AG10803 (cell line): ENCODE data around the gene ARL15.
A peak's percentile ranks its signal among the peaks of the same experiment; 100 is the strongest.

Experiments
- DNase-seq: peaks from one replicate; pipeline ENCODE4 v3.0.0; 2010; ENCODE audit warnings: low read depth
- H3K4me3 ChIP-seq: 2 replicates; pipeline ENCODE4 v1.5.1; 2011; ENCODE audit warnings: mild to moderate bottlenecking, low read length, control low read depth
- TF ChIP-seq, protein P1 (sequence below): conservative IDR thresholded peaks from 2 replicates; pipeline ENCODE4 v1.5.1; 2011; ENCODE audit warnings: mild to moderate bottlenecking, low read length, control low read depth, inconsistent platforms

The ARL15 gene

GRCh38 chr5:54249210-54250028 is 61.0 kb downstream of the ARL15 start:
- TF ChIP-seq, protein P1, sequence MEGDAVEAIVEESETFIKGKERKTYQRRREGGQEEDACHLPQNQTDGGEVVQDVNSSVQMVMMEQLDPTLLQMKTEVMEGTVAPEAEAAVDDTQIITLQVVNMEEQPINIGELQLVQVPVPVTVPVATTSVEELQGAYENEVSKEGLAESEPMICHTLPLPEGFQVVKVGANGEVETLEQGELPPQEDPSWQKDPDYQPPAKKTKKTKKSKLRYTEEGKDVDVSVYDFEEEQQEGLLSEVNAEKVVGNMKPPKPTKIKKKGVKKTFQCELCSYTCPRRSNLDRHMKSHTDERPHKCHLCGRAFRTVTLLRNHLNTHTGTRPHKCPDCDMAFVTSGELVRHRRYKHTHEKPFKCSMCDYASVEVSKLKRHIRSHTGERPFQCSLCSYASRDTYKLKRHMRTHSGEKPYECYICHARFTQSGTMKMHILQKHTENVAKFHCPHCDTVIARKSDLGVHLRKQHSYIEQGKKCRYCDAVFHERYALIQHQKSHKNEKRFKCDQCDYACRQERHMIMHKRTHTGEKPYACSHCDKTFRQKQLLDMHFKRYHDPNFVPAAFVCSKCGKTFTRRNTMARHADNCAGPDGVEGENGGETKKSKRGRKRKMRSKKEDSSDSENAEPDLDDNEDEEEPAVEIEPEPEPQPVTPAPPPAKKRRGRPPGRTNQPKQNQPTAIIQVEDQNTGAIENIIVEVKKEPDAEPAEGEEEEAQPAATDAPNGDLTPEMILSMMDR = no peak
- no peak overlapping the region for H3K4me3 ChIP-seq
- DNase-seq = peak; percentile 59

GRCh38 chr5:54247226-54247625 is 63.1 kb downstream of the ARL15 start:
- TF ChIP-seq, protein P1 = no peak
- H3K4me3 ChIP-seq = no peak overlapping the region
- no peak for DNase-seq

DNA sequence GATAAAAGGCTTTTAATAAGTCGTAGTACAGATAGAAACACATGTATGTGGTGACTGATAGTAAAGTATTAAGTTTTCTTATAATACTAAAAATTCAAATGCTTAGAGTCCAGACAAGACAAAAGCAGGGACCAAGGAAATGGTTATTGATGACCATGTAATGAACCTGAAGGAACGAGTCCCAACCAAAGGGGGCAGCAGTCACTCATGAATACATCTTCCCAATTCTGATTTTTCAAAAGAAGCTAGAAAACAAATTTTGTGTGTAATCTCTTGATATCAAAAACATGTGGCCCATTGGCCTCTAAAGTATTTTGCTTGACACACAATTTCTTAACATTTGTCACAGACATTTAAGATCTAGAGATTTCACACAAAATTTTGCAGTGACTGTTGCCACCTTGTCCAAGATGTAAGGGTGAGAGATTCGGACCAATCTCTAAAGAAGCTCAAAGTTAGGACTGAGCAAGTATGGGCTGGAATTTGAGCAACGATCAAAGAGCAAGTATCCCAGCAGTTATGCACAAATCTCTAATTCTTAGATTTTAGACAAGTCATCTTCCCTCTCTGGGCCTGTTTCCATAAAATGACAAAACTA is 66.8 kb downstream of the ARL15 start:
- TF ChIP-seq, protein P1 = peak; percentile 87
- DNase-seq = peak; percentile 51
- H3K4me3 ChIP-seq = no peak overlapping the region

GRCh38 chr5:54242297-54242696 is 68.1 kb downstream of the ARL15 start:
- DNase-seq = no peak
- TF ChIP-seq, protein P1 = no peak
- no peak overlapping the region for H3K4me3 ChIP-seq

- TF ChIP-seq, protein P1 = peak; percentile 72
- peak; percentile 71 for DNase-seq
- H3K4me3 ChIP-seq = peak overlapping the region; percentile 19; the same call in 1 of the 2 replicates
These were observed 76.0 kb downstream of the ARL15 start for GRCh38 chr5:54234304-54234933.

DNA sequence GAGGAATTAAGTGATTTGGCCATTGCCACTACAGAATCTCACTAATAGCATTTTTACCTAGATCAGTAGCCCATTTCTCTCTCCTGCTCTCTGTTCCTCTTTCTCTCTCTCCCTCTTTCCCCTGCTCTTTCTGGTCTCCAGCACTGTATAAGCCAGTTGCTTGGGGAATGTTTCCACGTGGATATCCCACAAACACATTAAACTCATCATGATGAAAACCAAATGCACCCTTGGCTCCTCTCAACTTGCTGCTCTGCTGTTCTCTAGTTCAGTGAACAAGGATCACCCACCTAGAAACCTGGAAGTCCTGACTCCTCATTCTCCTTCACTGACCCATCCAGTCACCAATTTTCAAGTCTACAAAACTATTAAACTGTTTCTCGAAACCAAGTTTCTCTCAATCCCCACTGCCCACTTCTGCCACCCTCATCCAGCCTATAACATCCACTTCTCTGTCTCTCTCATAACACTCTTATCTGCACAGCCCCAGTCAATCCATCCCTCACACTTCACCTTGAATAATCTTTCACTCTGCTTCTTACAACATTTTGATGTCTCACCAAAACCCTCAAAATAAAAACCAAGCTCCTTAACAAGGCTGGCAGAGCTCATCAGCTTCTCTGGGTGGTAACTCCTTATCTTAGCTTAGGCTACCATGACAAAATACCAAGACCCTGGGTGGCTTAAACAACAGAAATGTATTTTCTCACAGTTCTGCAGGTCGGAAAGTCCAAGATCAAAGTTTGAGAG is 79.3 kb downstream of the ARL15 start:
- TF ChIP-seq, protein P1 = no peak
- no peak overlapping the region for H3K4me3 ChIP-seq
- no peak for DNase-seq
